Raji (cell line): ENCODE results near the gene ADAMTS2.

Experiments used
- POLR2A ChIP-seq: IDR thresholded peaks from 2 replicates; pipeline ENCODE4 v1.6.1; 2011; ENCODE audit warnings: low read depth, low read length, control low read depth; ENCODE audit not compliant: insufficient read depth

The ADAMTS2 gene

GRCh38 chr5:179187681-179188575 lies 157.3 kb downstream of the ADAMTS2 start:
- no peak for TF ChIP-seq POLR2A

GRCh38 chr5:179187229-179187678 lies 158.0 kb downstream of the ADAMTS2 start:
- no peak for TF ChIP-seq POLR2A

GRCh38 chr5:179186801-179187200 lies 158.5 kb downstream of the ADAMTS2 start:
- no peak for TF ChIP-seq POLR2A

DNA sequence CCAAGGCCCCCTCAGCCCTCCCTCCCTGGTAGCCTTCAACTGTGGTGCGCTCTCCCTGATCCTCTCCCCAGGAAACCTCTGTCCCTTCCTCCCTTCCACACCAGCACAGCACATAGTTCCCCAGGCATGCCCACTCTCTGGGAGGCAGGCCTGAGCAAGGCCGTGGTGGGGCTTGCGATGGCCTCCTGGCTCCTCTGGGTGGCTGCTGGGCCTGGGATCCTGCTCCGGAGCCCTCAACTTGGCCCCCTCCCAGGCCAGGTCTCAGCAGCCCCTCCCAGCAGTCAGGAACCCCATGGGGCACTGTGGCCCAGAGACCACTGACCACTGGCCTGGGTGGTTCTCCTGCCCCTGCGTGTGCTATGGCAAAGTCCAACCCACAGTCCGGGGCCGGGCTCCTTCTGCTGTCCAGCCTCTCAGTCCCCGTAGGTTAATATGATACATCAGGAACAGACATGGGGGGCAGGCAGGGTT lies 159.3 kb downstream of the ADAMTS2 start:
- TF ChIP-seq POLR2A: no peak

- no peak for TF ChIP-seq POLR2A
These were observed 159.9 kb downstream of the ADAMTS2 start for GRCh38 chr5:179185256-179185940.

- TF ChIP-seq POLR2A: no peak
These were observed 160.7 kb downstream of the ADAMTS2 start for GRCh38 chr5:179184521-179185050.

GRCh38 chr5:179183481-179183880 lies 161.8 kb downstream of the ADAMTS2 start:
- no peak for TF ChIP-seq POLR2A

GRCh38 chr5:179182601-179183000 lies 162.7 kb downstream of the ADAMTS2 start:
- no peak for TF ChIP-seq POLR2A

- no peak for TF ChIP-seq POLR2A
These were observed 163.3 kb downstream of the ADAMTS2 start for GRCh38 chr5:179181988-179182387.

GRCh38 chr5:179180921-179181645 lies 164.2 kb downstream of the ADAMTS2 start:
- no peak for TF ChIP-seq POLR2A

- TF ChIP-seq POLR2A: no peak
These were observed 165.1 kb downstream of the ADAMTS2 start for GRCh38 chr5:179180061-179180610.

- TF ChIP-seq POLR2A: no peak
These were observed 167.3 kb downstream of the ADAMTS2 start for GRCh38 chr5:179177711-179178575.

DNA sequence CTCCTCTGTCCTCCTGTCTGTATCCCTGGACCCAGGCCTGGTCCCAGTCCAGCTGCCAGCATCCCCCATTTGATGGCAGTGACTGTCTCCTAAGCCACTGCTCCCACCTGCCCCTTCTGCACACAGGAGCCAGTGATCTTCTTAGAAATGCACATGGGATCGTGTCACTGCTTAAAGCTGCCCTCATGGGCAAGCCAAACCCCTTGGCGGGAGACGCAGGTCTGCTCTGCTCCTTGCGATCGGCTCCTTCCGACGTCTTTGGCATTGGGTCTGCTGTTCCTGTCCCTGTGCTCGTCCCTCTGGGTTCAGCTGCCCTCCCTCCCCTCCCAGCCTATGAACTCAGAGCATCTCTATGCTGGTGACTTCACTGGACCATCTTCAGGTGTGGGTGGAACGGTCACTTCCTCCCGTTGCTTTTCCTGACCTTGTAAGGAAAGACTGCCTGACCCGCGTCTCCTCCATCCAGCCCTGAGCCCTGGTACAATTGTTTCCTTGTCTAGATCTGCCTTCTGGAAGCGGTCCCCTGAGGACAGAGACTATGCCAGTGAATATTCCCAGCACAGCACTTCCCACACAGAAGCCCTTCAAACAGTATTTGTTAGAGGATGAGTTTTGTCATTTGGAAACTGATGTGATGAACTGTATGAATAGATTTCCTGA lies 168.6 kb downstream of the ADAMTS2 start:
- TF ChIP-seq POLR2A: no peak

DNA sequence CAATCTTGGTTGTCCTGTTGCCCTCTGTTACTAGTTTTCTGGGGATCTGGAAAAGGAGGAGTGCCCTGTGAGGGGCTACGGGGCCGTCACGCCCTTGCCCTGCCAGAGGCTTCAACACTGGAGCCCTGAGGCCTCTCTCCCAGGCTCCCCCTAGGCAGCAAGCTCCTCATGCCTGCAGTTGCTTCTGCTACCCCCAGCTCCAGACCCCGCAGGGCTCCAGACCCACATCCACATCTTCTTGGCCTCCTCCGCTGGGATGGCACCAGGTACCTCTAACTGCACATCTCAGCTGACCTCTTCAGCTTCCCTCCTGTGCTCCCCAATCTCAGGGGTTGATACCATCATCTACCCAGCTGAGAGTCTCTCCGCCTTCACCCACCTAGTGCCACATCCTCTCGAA lies 169.1 kb downstream of the ADAMTS2 start:
- no peak for TF ChIP-seq POLR2A
